ENCODE measurements around the gene IFI44.

GRCh38 chr1:78673120-78673519 lies 23.5 kb downstream of the IFI44 start:
- TF ChIP-seq CTCF (conservative IDR thresholded peaks at IDR 0.05) = no peak
- no peak for TF ChIP-seq ZFX (IDR thresholded peaks at IDR 0.05)

All from C4-2B (cell line).